MCF 10A (cell line): ENCODE data around the gene TWNK. TPM values are rescaled to one million over a fixed set of nuclear protein-coding genes. Genes with fewer than 3 reads are reported as not detected.

Source experiments
- BruUV-seq: library from RNA; stranded (reverse); fragments of 400-500 nt; replicated peaks from 2 replicates; lab custom pipeline; 2021; lab: Mats Ljungman, UMichigan
- CTCF ChIA-PET: fragments of 300-600 bp; sonication (Branson Sonifier 250); formaldehyde crosslinking; extraction: SDS; loops from one replicate; lab custom pipeline; 2021; ENCODE audit warnings: antibody characterized with exemption, inconsistent platforms; lab: Yijun Ruan, JAX
- POLR2A ChIA-PET: fragments of 300-600, 350-650 bp; sonication (Branson Sonifier 250); formaldehyde crosslinking; extraction: SDS; loops from one replicate; lab custom pipeline; 2020; ENCODE audit warnings: antibody characterized with exemption, inconsistent platforms; lab: Yijun Ruan, JAX
- DNase-seq: peaks from one replicate; pipeline ENCODE4 v3.0.0-alpha.2; 2018; ENCODE audit not compliant: unreplicated experiment
- H3K27ac Mint-ChIP-seq: one replicate; pipeline ENCODE4 v1.8.0; 2022; ENCODE audit warnings: mild to moderate bottlenecking, low read depth, mixed read lengths; ENCODE audit not compliant: unreplicated experiment
- H3K27me3 Mint-ChIP-seq: one replicate; pipeline ENCODE4 v1.8.0; 2022; ENCODE audit warnings: mixed read lengths; ENCODE audit not compliant: insufficient read depth, unreplicated experiment
- H3K36me3 Mint-ChIP-seq: one replicate; pipeline ENCODE4 v1.8.0; 2022; ENCODE audit warnings: mild to moderate bottlenecking, moderate library complexity, mixed read lengths; ENCODE audit not compliant: insufficient read depth, unreplicated experiment
- H3K4me1 Mint-ChIP-seq: one replicate; pipeline ENCODE4 v1.8.0; 2022; ENCODE audit warnings: mixed read lengths; ENCODE audit not compliant: insufficient read depth, unreplicated experiment
- H3K4me3 Mint-ChIP-seq: one replicate; pipeline ENCODE4 v1.8.0; 2022; ENCODE audit warnings: mild to moderate bottlenecking, moderate library complexity, mixed read lengths; ENCODE audit not compliant: unreplicated experiment
- H3K9me3 Mint-ChIP-seq: one replicate; pipeline ENCODE4 v1.8.0; 2022; ENCODE audit warnings: mixed read lengths; ENCODE audit not compliant: unreplicated experiment
- intact Hi-C: fragments of 100-400 bp; cut with micrococcal nuclease; formaldehyde crosslinking; loops from 2 replicates; pipeline ENCODE4 v1.14.1; 2022
- total RNA-seq: library from RNA; stranded (reverse); gene quantifications from 2 replicates; pipeline ENCODE4 v1.2.3, GENCODE V29; 2022
- TF ChIP-seq, protein P1 (sequence below): fragments of 200-600 bp; IDR thresholded peaks from one replicate; pipeline ENCODE4 v1.8.0; 2022; ENCODE audit warnings: antibody characterized with exemption, mild to moderate bottlenecking; ENCODE audit not compliant: unreplicated experiment

Gene TWNK
- total RNA-seq, 1 experiment from 2014 or later = 27.9 TPM

DNA sequence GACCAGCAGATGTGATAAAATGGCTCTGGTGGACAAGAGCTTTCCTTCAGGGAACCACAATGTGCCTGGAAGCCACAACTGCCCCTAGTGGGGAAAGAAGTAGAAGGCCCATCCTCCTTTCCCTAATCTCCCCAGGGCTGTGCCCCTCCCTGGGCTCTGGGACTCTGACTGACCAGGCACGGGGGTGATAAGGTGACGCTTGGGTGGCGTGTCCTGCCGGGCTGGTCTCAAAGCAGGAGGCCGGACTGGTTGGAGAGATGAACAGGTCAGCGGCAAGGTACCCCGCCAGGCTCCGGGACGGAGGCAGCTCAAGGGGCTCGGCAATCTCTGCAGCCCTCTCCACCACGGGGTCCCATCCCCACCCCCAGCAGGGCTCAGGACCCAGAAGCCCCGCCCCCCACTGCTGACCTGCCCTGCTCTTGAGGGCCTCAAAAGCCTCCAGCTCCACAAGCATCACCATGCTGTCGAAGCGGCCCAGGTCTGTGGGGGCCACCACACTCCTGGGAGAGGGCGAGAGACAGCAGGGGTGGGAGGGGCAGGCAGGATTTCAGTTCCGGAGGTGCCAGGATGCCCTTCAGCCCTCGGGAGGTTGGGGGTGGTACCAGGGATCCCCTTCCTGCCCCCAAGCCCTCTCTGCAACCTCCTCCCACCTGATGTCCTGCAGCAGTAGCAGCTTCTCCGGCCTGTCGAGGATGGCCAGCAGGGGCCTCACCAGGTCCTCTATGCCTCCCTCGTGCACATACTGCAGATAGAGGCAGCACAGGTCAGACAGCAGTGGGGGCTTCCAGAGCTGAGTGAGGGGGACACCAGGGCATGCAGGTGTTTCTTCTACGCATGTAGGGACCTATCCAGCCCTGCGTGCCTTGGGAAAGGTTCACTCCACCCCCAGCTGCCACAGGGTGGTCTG lies 24.4 kb downstream of the TWNK start:
- CTCF ChIA-PET = interaction anchor here (0.6 to 5.0 kb wide), 8 partner anchors 9 to 83 kb away, joined by 3 to 32 read pairs (median 4); partner anchors contain the start of gene LZTS2

GRCh38 chr10:101012525-101013364 lies 25.4 kb downstream of the TWNK start:
- H3K9me3 Mint-ChIP-seq = no peaks in the 10 kb centered on the region
- peak; percentile 95 for DNase-seq
- intact Hi-C loops = loop anchor here (1.0 kb wide), 2 partner anchors 14 to 18 kb away; no protein-coding TSS in a partner anchor
- ChIA-PET POLR2A (no interaction called here), CTCF (interaction anchor here (0.9 to 5.0 kb wide), 5 partner anchors 10 to 65 kb away, joined by 3 to 32 read pairs (median 5); partner anchors contain the start of gene LZTS2)
- peaks cover 26% of the 10 kb centered on the region for H3K4me1 Mint-ChIP-seq
- no peaks in the 10 kb centered on the region for H3K27me3 Mint-ChIP-seq
- TF ChIP-seq, protein P1, sequence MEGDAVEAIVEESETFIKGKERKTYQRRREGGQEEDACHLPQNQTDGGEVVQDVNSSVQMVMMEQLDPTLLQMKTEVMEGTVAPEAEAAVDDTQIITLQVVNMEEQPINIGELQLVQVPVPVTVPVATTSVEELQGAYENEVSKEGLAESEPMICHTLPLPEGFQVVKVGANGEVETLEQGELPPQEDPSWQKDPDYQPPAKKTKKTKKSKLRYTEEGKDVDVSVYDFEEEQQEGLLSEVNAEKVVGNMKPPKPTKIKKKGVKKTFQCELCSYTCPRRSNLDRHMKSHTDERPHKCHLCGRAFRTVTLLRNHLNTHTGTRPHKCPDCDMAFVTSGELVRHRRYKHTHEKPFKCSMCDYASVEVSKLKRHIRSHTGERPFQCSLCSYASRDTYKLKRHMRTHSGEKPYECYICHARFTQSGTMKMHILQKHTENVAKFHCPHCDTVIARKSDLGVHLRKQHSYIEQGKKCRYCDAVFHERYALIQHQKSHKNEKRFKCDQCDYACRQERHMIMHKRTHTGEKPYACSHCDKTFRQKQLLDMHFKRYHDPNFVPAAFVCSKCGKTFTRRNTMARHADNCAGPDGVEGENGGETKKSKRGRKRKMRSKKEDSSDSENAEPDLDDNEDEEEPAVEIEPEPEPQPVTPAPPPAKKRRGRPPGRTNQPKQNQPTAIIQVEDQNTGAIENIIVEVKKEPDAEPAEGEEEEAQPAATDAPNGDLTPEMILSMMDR = peak; percentile 67
- no TSS peak for BruUV-seq
- peak overlapping the region; percentile 29 for H3K27ac Mint-ChIP-seq
- no peaks in the 10 kb centered on the region for H3K36me3 Mint-ChIP-seq
- no peak overlapping the region for H3K4me3 Mint-ChIP-seq

More for the DNA sequence above, 24.4 kb downstream of the TWNK start:
- DNase-seq = no peak
- TF ChIP-seq, protein P1 = no peak
- no TSS peak for BruUV-seq
- no peaks in the 10 kb centered on the region for H3K9me3 Mint-ChIP-seq
- H3K4me3 Mint-ChIP-seq = no peak overlapping the region
- peaks cover 26% of the 10 kb centered on the region for H3K4me1 Mint-ChIP-seq
- H3K36me3 Mint-ChIP-seq = no peaks in the 10 kb centered on the region
- no peak overlapping the region for H3K27ac Mint-ChIP-seq
- H3K27me3 Mint-ChIP-seq = no peaks in the 10 kb centered on the region
- POLR2A ChIA-PET = interaction anchor here (1.6 to 1.7 kb wide), 2 partner anchors 14 to 15 kb away, joined by 6 read pairs; no protein-coding TSS in a partner anchor
- intact Hi-C loops = loop anchor here (1.0 kb wide), 1 partner anchor 17 kb away; no protein-coding TSS in a partner anchor

DNA sequence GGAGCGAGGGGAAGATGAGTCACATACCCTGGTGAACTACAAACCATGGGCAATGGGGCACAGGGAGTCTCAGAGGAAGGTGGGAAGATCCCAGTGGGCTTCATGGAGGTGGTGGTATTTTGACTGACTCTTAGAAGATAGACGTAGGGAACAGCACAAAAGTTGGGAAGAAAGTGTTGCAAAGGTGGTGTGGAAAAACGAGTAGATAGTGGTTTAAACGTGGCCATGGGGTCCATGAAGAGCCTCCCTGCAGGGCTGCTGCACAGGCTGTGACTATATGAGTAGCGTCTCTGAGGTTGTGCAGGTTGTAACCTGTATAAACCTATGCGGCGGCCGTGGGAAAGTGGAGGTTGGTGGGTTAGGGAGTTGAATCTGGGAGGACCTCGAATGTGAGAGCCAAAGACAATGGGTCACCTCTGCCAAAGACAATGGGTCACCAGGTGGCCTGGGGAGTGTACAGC lies 26.1 kb downstream of the TWNK start:
- BruUV-seq = no TSS peak
- POLR2A ChIA-PET = interaction anchor here (2.1 kb wide), 1 partner anchor 15 kb away, joined by 26 read pairs; the partner anchor contains the start of gene LZTS2
- peak overlapping the region; percentile 29 for H3K27ac Mint-ChIP-seq
- no peaks in the 10 kb centered on the region for H3K27me3 Mint-ChIP-seq
- no peaks in the 10 kb centered on the region for H3K9me3 Mint-ChIP-seq
- DNase-seq = peak; percentile 30
- TF ChIP-seq, protein P1 = no peak
- no peak overlapping the region for H3K4me3 Mint-ChIP-seq
- CTCF ChIA-PET = interaction anchor here (0.7 to 7.0 kb wide), 14 partner anchors 10 to 1090 kb away, joined by 3 to 199 read pairs (median 6); partner anchors contain the start of genes LZTS2, PDZD7 and SFXN3
- intact Hi-C loops = loop anchor here (1.0 kb wide), 1 partner anchor 15 kb away; no protein-coding TSS in a partner anchor
- H3K4me1 Mint-ChIP-seq = peaks cover 28% of the 10 kb centered on the region
- H3K36me3 Mint-ChIP-seq = no peaks in the 10 kb centered on the region
